NK-92 (cell line): Measurements from ENCODE around the gene NDRG3.
"Not testable (repeated sequence)": the region's sequence is repeated elsewhere in the genome, so short reads cannot be mapped to it uniquely, and the experiment has no call there.

Experiments used
- DNase-seq: peaks from one replicate; lab custom pipeline; 2025; ENCODE audit not compliant: unreplicated experiment; lab: John Stamatoyannopoulos, UW

NDRG3 gene

DNA sequence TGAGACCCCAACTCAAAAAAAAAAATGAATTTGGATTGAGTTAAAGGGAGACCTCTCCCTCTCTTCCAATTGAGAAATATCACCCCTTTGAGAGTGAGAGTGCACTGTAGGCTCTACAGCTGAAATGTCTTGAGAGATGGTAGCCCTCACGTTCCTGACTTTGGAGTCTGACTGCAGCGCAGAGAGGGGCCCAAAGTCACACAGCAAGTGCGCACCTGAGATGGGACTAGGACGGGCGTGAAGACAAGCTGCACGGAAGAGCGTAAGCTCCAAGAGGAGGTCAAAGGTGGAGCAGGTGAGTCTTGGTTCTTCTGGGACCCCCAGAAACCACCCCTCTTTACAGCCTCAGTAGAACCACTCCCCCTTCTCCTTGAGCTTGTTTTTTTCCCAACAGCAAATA lies 100.5 kb downstream of the NDRG3 start:
- no peak for DNase-seq

DNA sequence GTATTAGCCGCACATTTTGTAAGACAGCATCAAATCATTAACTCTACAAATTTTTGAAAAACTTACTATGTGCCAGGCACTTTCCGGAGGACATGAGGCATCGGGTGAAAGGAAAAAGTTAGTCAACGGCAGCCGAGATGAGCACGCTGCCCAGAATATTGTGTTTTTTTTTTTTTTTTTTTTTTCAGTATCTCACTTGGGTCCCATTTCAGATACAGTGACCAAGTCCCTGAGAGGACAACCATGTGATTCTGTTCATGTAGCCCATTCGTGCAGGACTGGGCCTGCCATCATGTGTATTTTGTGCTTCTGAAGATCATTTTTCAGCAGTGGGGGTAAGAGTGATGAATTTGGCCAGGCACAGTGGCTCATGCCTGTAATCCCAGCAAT lies 101.2 kb downstream of the NDRG3 start:
- DNase-seq: no peak

- no peak for DNase-seq
These were observed 101.7 kb downstream of the NDRG3 start for GRCh38 chr20:36644032-36644705.

- no peak for DNase-seq
These were observed 103.8 kb downstream of the NDRG3 start for GRCh38 chr20:36642136-36642535.

DNA sequence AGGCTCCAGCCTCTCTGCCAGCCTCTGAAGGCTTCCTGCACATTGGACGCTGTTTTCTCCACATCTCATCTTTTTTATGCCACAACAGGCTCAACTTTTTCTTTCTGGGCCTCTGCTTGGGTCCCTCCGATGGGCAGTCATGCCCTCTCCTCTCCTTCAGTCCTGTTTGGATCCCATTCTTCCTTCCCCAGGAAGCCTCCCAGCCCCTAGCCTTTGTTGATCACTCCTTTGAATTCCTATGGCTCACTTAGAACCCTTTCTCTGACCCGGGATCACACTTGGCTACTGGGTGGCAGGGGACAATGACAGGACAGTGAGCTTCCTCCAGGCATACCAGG lies 104.4 kb downstream of the NDRG3 start:
- no peak for DNase-seq

- DNase-seq: not testable (repeated sequence)
These were observed 107.0 kb downstream of the NDRG3 start for GRCh38 chr20:36638876-36639400.

GRCh38 chr20:36634342-36634741 lies 111.5 kb downstream of the NDRG3 start:
- no peak for DNase-seq

DNA sequence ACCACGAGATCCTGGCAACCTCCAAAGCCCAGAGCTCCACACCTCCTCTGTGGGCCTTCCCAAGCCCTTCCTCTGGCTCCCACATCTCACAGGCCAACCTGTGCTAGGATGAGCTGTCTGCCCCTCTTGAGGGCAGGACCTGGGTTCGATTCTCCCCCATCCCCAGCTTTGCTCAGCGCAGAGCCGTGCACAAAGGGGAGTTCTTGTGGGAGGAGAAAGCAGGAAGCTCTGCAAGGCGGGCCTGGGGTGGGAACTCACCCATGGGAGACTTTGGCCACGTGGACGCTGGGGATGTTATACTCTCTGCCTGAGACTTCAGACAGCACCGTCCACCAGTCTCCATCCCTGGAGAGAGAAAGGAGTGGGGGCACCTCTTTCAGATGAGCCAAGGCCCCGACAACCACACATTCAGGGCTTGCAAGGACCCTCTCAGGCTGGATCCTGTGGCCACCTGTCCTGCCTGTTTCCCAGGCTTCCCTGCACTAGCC lies 112.6 kb downstream of the NDRG3 start:
- DNase-seq: no peak

GRCh38 chr20:36632487-36633284 lies 113.2 kb downstream of the NDRG3 start:
- DNase-seq: no peak

DNA sequence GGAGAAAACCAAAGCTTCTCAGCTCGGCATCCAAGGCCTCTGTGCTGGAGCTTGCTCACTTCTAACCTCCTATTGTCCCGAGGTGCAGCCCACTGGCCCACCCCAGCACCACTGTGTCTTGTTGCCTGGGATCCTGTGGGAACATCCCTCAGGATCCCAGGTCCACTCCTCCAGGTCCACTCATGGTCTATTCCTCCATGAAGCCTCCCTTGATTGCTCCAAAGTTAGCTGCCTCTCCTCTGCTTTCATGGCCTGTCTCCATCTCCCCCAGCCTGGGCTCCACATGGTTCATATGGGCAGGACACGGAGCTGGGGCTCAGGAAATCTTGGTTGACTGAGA lies 113.8 kb downstream of the NDRG3 start:
- DNase-seq: no peak

DNA sequence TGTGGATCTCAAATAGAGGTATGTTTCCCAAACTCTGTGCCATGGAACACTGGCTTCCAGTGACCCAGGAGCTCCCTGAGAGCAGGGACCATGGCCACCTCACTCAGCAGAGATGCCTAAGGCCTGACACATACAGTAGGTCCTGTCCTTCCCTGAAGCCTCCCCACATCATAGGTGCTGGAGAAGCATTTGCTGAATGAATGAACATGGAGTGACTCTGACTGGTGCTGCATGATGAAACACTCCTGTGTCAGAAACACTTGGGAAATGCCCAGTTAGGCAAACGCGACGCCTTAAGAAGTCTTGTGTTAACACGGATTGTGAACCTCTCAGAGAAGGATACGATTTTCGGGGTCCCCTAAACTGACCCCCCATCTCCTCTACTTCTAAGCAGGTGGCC lies 114.2 kb downstream of the NDRG3 start:
- no peak for DNase-seq

- DNase-seq: no peak
These were observed 115.9 kb downstream of the NDRG3 start for GRCh38 chr20:36629719-36630681.

- DNase-seq: no peak
These were observed 117.8 kb downstream of the NDRG3 start for GRCh38 chr20:36628076-36628475.

DNA sequence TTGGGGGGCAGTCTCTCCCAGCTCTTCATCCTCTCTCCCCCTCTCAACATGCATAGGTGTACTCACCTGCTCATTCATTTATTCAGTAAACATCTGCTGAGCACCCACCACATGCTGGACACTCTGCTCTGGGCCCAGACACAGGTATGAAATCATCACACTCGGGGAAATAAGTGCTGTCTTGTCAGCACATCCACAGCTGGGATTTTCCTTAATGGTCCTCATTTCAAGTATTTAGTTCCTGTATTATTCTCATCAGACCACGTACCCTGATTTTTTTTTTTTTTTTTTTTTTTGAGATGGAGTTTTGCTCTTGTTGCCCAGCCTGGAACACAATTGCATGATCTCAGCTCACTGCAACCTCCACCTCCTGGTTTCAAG lies 121.0 kb downstream of the NDRG3 start:
- no peak for DNase-seq

GRCh38 chr20:36624068-36624943 lies 121.6 kb downstream of the NDRG3 start:
- no peak for DNase-seq

DNA sequence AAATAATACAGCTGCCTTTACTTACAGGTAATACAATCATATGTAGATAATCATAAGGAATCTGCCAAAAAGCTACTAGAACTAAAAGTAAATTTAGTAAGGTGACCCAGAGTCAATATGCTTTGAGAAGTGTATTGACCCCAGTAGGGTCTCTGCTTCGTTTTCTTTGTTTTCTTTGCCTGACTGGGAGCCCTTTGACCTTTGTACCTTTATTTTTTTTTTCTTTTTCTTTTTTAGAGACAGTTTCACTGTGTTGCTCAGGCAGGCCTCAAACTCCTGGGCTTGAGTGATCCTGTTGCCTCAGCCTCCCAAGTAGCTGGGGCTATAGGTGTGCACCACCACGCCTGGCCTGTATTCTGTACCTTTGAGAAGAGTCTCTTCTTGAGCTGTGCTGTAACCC lies 122.4 kb downstream of the NDRG3 start:
- no peak for DNase-seq

DNA sequence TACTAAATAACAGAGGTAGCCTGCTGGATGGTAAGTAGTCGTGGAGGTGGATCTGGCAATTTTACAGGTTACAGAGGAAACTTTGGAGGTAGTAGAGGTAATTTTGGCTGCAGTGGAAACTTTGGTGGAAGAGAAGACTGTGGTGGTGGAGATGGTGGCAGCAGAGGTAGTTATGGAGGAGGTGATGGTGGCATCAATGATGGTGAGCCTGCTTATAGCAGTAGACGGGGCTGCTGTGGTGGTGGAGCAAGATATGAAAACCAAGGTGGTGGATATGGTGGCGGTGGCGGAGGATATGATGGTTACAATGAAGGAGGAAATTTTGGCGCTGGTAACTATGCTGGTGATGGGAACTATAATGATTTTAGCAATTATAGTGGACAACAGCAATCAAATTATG lies 125.0 kb downstream of the NDRG3 start:
- no peak for DNase-seq

DNA sequence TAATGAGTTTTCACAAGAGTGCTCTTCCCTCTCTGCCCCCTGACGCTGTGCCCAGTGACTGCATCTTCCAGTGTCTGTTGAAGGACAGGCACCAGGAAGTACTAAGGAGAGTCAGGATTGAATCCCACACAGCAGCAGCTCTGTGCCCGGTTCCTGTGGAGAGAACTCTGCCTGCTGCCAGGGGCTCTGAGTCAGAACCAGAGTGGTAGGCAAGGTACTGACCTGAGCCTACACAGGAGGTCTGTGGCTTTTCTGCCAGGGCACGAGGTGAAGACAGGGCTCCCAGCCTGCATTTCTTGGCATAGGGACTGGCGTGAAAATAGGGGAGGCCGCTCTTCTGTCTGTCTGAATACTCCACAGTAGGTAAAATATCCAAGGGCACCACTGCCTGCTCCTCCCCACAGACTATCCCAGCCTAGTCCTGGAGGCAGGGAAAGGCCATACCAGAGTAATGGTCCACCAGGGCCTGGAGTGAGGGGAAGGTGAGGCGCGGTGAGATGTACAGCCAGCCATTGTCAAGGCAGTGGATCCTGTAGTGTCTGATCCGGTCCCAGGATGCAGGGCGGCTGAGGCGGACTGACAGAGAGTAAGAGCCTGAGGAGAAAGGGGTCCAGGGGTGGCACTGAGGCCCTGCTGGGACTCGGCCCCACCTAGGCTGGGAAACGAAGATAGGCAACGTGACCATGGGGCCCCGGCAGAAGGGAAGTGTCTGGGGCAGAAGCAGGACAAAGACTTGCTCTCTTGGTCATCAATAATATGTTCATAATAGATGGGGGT lies 130.9 kb downstream of the NDRG3 start:
- DNase-seq: no peak

DNA sequence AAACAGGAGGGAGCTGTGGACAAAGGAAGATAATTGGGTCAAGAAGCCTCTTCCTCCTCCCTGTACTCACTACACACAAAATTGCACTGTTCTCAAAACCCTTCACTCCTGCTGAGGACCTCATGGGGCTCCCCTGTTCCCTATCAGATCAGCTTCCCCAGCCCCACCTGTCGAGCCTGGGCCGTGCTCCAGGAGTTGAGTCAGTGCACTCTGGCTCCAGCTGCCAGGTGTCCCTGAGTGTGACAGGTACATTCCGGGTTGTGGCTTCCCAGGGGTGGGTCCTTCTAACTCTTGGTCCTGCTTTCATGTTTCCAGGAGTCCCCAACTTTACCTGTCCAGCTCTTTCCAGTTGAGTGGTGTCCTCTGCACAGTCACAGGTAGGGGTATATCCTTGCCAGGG lies 131.9 kb downstream of the NDRG3 start:
- no peak for DNase-seq

- DNase-seq: no peak
These were observed 134.3 kb downstream of the NDRG3 start for GRCh38 chr20:36611625-36612024.
